Astrocyte (in vitro differentiated cells and primary cell): ENCODE results near the gene NPDC1.

ENCODE experiments used
- CTCF ChIP-seq: IDR thresholded peaks from 2 replicates; pipeline ENCODE4 v1.5.1; 2011; ENCODE audit warnings: low read depth, mild to moderate bottlenecking, inconsistent platforms, low read length, moderate library complexity; ENCODE audit not compliant: insufficient read depth
- EZH2 ChIP-seq: IDR thresholded peaks from 2 replicates; pipeline ENCODE4 v1.6.1; 2012; ENCODE audit warnings: mild to moderate bottlenecking, low read length, inconsistent platforms; ENCODE audit not compliant: insufficient read depth

- TF ChIP-seq CTCF: no peak
- no peak for TF ChIP-seq EZH2
These were observed 34.8 kb downstream of the NPDC1 start for GRCh38 chr9:137011156-137011555.
